Limb (tissue), 2 donors: ENCODE data around the gene VTN.
"Not testable (repeated sequence)": the region's sequence is repeated elsewhere in the genome, so short reads cannot be mapped to it uniquely, and the experiment has no call there.

ENCODE experiments used
- DNase-seq, 2 donors: peaks; one replicate each; pipeline ENCODE4 v3.0.0-alpha.2; 2016; ENCODE audit errors: extremely low spot score in 2 of 2

The VTN gene

GRCh38 chr17:28342313-28342712 is 27.8 kb downstream of the VTN start:
- DNase-seq, result no peak

- no peak for DNase-seq
Observed at GRCh38 chr17:28341516-28341915, 28.6 kb downstream of the VTN start.

- DNase-seq, result no peak
Observed at GRCh38 chr17:28340374-28340773, 29.7 kb downstream of the VTN start.

- DNase-seq, result no peak
Observed at GRCh38 chr17:28339431-28339830, 30.7 kb downstream of the VTN start.

GRCh38 chr17:28338769-28339212 is 31.3 kb downstream of the VTN start:
- DNase-seq, result not testable (repeated sequence)

GRCh38 chr17:28338056-28338768 is 31.9 kb downstream of the VTN start:
- no peak for DNase-seq

- DNase-seq, result peak; percentile 65 to 77
Observed at GRCh38 chr17:28335959-28336871, 33.9 kb downstream of the VTN start.

GRCh38 chr17:28335201-28335958 is 34.7 kb downstream of the VTN start, which contains the start of the genes IFT20 and TNFAIP1:
IFT20 (minus strand) TSS chr17:28335472; CDS start chr17:28331985, 3,487 bp downstream.
TNFAIP1 (plus strand) TSS chr17:28335761; CDS start chr17:28339522, 3,761 bp downstream.
- peak; percentile 99 to 100 for DNase-seq

- no peak for DNase-seq
Observed at GRCh38 chr17:28334666-28335200, 35.4 kb downstream of the VTN start.

GRCh38 chr17:28334171-28334570 is 35.9 kb downstream of the VTN start:
- no peak for DNase-seq

- no peak for DNase-seq
Observed at GRCh38 chr17:28333083-28333746, 36.9 kb downstream of the VTN start.

GRCh38 chr17:28331891-28332420 is 38.2 kb downstream of the VTN start:
- DNase-seq, result no peak

- DNase-seq, result no peak
Observed at GRCh38 chr17:28330671-28331070, 39.4 kb downstream of the VTN start.

GRCh38 chr17:28328325-28328724 is 41.8 kb downstream of the VTN start:
- DNase-seq, result no peak

- no peak for DNase-seq
Observed at GRCh38 chr17:28327709-28328108, 42.4 kb downstream of the VTN start.

GRCh38 chr17:28327031-28327607 is 43.0 kb downstream of the VTN start:
- DNase-seq, result peak in 1 of 2 donors; percentile 2

GRCh38 chr17:28326114-28326513 is 44.0 kb downstream of the VTN start:
- DNase-seq, result peak in 1 of 2 donors; percentile 6

GRCh38 chr17:28325211-28325610 is 44.9 kb downstream of the VTN start:
- no peak for DNase-seq

GRCh38 chr17:28324781-28325180 is 45.3 kb downstream of the VTN start:
- no peak for DNase-seq

- DNase-seq, result no peak
Observed at GRCh38 chr17:28324267-28324745, 45.8 kb downstream of the VTN start.
